ENCODE data around the gene C3orf85. TPM values are rescaled to one million over a fixed set of nuclear protein-coding genes. Genes with fewer than 3 reads are reported as not detected.

C3orf85 gene
- total and polyA plus RNA-seq, 12 donors: not detected

GRCh38 chr3:109195815-109196214 lies 59.3 kb downstream of the C3orf85 start:
- intact Hi-C loops (cut with DNase I): no loop called here
- Histone ChIP-seq H3K36me3 (replicated peaks in 1 of 2) (no peaks in the 10 kb centered on the region), H3K27ac (no peak overlapping the region), H3K27me3 (no peaks in the 10 kb centered on the region), H3K4me1 (replicated peaks in 1 of 2) (no peaks in the 10 kb centered on the region), H3K9me3 (replicated peaks in 1 of 3) (no peaks in the 10 kb centered on the region), H3K4me3 (no peak overlapping the region)
- TF ChIP-seq POLR2A (IDR thresholded peaks at IDR 0.05): no peak
- TF ChIP-seq, protein P1, sequence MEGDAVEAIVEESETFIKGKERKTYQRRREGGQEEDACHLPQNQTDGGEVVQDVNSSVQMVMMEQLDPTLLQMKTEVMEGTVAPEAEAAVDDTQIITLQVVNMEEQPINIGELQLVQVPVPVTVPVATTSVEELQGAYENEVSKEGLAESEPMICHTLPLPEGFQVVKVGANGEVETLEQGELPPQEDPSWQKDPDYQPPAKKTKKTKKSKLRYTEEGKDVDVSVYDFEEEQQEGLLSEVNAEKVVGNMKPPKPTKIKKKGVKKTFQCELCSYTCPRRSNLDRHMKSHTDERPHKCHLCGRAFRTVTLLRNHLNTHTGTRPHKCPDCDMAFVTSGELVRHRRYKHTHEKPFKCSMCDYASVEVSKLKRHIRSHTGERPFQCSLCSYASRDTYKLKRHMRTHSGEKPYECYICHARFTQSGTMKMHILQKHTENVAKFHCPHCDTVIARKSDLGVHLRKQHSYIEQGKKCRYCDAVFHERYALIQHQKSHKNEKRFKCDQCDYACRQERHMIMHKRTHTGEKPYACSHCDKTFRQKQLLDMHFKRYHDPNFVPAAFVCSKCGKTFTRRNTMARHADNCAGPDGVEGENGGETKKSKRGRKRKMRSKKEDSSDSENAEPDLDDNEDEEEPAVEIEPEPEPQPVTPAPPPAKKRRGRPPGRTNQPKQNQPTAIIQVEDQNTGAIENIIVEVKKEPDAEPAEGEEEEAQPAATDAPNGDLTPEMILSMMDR (IDR thresholded peaks at IDR 0.05): no peak
- DNase-seq: no peak
- WGBS, 4 donors: 25 to 50% (median 32%) methylated on average over 1 of the region's 1 CpG

Other genes starting within 250 kb of the C3orf85 start
- under 1 TPM in 1 of 9 donors, not detected in 8; 0.44 TPM for gene GUCA1C, start 182.8 kb upstream of the C3orf85 start, total RNA-seq
- gene GUCA1C, start 182.8 kb upstream of the C3orf85 start, polyA plus RNA-seq: under 1 TPM in 1 of 3 donors, not detected in 2; 0.48 TPM
- gene MORC1, start 18.6 kb upstream of the C3orf85 start, total RNA-seq: under 1 TPM in 2 of 9 donors, not detected in 7; 0.06 to 0.11 TPM
- under 1 TPM in 1 of 3 donors, not detected in 2; 0.15 TPM for gene MORC1, start 18.6 kb upstream of the C3orf85 start, polyA plus RNA-seq
- gene DPPA2, start 179.8 kb downstream of the C3orf85 start, total RNA-seq: not detected
- not detected for gene DPPA2, start 179.8 kb downstream of the C3orf85 start, polyA plus RNA-seq
- 1 to 10 TPM in 1 of 9 donors, under 1 TPM in 4, not detected in 4; 0.26 to 5.3 (median 0.69) TPM for gene DPPA4, start 200.8 kb downstream of the C3orf85 start, total RNA-seq
- under 1 TPM in 2 of 3 donors, not detected in 1; 0.16 to 0.20 TPM for gene DPPA4, start 200.8 kb downstream of the C3orf85 start, polyA plus RNA-seq

Data from adrenal gland (tissue), 12 donors.